HG03139 (cell line): ENCODE measurements around the gene COL9A3.
"Not testable (repeated sequence)": the region's sequence is repeated elsewhere in the genome, so short reads cannot be mapped to it uniquely, and the experiment has no call there.

Experiments
- ATAC-seq: cut with Tn5 transposase; IDR thresholded peaks from one replicate; pipeline ENCODE4 v1.9.1; 2021; ENCODE audit not compliant: unreplicated experiment

The COL9A3 gene

DNA sequence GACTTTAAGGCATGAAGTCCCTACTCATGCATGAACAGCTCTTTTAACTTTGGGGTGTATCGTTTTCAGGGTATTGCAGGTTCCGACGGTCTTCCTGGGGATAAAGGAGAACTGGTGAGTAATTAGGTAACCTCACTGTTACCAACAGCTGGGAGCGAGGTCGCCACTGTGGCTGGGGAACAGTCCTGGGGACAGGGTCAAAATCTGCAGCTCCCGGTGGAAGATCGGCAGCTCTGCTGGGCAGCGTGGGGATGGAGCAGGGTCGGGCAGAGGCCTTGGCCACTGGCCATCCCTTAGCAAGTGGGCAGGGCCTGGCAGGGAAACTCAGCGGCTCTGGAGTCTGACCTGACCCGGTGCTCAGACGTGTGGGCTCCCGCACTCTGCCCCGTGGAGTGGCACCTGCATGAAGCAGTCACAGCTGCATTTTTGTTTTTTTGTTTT, 16.1 kb downstream of the COL9A3 start:
- ATAC-seq: no peak

DNA sequence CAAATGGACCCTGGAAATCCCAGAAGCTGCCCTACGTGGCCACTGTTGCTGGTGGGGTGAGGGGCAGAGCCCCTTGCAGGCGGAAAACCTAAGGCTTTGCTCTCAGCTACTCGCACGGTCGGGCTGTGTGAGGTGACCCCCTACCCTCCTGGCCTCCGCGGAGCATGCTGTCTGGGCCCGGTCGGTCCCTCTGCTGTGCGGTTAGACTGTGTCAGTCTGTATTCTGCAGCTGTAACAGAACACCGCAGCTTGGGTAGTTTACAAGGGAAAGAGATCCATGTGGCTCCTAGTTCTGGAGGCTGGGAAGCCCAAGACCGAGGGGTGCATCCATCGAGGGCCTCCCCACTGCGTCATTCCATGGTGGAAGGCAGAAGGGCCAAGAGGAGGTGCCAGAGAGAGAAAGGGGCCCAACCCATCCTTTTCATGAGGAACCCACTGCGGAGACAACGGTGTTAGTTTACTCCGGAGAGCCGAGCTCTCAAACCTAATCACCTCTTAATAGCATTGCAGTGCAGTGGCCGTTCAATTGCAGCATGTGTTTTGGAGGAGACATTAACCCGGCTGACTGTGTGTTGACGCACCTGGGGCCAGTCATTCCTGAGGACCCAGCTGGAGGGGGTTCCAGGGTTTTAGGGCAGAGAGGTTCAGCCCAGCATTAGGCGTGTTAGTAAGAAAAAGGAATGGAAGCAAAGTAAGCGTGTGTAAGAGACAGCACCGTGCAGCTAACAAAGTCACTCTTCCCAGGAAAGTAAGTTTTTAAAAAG, 18.3 kb downstream of the COL9A3 start:
- ATAC-seq: no peak

DNA sequence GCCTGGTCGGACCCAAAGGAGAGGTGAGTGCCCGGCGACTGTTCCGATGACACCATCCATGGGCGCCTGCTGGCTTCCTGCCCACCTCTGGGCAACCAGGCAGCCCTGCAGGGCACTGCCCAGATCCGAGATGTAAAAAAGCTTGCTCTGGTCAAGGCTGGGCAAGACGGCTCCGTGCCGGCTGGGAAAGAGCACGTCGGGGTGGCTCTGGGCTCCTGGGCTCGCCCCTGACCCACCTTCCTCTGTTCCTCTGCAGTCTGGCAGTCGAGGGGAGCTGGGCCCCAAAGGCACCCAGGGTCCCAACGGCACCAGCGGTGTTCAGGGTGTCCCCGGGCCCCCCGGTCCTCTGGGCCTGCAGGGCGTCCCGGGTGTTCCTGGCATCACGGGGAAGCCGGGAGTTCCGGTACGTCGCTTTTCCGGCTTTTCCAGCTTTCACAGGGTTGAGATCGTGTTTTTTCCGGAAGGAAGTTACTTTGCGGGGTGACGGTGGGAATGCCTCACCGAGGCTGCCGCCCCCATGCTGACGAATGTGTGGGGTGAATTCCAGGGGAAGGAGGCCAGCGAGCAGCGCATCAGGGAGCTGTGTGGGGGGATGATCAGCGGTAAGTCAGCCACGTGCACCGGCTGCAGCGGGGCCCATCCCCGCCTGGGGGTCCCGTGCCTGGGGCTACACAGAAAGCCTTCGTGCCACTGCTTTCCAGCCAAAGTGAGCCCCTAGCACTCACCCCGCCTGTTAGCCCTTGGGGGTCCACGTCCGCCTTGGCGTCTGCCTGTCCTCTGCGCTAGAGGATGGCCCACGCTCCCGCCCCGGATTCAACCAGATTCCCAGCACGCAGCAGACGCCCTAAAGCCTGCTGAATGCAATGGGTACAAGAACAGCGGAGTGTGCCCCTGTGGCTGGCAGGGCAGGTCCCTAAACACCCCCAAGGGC, 19.3 kb downstream of the COL9A3 start:
- no peak for ATAC-seq

DNA sequence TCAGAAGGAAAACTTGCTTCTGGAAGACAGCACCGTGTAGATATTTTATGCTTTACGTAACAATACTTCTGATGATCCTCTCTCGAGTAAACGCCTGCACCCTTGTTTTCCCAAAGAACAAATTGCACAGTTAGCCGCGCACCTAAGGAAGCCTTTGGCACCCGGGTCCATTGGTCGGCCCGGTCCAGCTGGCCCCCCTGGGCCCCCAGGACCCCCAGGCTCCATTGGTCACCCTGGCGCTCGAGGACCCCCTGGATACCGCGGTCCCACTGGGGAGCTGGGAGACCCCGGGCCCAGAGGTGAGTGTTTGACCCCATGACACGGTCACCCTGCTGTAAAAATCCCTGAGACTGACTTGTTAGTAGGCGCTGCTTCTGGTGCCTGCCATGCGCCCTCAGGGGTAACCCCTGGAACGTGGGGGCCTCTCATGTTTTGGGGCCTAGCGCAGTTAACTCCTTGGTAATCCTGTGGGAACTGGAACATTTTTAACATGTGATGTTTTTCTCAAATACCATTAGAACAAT, 20.2 kb downstream of the COL9A3 start:
- ATAC-seq: no peak

DNA sequence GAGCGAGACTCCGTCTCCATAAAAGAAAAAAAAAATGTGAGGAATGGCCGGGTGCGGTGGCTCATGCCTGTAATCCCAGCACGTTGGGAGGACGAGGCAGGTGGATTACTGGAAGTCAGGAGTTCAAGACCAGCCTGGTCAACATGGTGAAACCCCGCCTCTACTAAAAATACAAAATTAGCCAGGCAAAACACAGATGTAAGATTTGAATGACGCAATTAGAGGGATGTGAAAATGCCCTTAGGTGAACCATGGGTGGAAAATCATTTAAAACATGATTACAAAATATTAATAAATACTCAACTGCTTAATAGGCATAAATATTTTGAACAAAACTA, 20.9 kb downstream of the COL9A3 start:
- no peak for ATAC-seq

DNA sequence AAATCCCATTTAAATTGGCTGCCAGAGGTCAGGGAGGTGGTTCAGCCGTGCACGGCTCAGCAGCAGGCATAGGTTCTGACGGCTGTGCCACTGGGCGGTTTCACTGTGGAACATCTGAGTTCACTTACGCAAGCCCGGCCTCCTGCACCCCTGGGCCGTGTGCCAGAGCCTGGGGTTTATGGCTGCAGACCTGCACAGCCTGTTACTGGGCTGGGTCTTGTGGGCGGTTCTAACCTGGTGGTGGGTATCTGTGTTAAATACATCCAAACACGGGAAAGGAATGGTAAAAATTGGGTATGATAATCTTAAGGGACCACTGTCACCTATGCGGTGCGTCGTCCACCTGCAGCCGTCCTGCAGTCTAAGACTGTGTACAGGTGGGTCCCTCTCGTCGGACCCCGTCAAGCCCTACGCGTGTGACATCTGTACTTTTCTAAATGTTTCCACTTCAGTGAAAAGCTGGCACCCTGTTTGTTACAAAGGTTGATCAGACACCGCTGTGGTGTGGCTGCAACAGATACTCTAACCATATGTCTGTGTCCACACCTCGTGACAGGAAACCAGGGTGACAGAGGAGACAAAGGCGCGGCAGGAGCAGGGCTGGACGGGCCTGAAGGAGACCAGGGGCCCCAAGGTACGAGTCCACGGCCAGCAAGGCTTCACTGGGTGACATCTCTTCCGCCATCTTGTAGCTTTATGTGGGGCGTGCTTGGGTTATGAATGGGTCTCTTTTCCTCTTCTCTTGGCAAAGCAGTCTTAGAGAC, 21.5 kb downstream of the COL9A3 start:
- ATAC-seq: no peak

DNA sequence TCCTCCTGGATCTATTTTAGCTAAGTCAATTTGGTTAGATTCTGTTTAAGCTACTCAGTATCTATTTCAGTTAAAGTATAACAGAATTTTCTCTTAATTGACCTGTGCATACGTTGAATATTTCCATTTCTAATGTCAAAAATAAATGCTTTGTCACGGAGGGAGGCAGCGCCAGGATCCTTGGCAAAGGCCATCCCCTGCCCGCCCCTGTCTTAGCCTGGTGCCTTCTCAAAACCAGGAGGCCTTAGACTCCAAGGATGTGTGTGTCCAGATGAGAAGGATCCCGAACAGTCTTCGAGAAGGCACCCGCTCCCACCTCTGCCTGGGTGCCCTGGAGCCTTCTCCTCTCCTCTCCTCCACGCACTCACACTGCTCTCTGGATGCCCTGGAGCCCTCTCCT, 22.4 kb downstream of the COL9A3 start:
- ATAC-seq: no peak

DNA sequence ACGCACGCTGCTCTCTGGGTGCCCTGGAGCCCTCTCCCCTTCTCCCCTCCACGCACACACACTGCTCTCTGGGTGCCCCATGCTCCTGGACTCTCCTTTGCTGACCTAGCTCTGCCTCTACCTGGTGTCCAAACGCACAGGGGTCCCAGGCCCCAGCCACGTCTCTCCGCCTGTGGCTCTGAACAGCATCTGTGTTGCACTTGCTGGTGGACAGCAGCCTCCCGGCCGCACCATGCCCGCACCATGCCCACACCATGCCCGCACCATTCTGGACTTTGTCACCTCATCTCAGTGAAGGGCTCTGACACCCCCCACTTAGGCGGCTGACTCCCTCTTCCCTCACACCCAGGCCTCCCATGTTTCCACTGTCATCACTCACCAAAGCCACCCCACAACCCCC, 23.0 kb downstream of the COL9A3 start:
- no peak for ATAC-seq

DNA sequence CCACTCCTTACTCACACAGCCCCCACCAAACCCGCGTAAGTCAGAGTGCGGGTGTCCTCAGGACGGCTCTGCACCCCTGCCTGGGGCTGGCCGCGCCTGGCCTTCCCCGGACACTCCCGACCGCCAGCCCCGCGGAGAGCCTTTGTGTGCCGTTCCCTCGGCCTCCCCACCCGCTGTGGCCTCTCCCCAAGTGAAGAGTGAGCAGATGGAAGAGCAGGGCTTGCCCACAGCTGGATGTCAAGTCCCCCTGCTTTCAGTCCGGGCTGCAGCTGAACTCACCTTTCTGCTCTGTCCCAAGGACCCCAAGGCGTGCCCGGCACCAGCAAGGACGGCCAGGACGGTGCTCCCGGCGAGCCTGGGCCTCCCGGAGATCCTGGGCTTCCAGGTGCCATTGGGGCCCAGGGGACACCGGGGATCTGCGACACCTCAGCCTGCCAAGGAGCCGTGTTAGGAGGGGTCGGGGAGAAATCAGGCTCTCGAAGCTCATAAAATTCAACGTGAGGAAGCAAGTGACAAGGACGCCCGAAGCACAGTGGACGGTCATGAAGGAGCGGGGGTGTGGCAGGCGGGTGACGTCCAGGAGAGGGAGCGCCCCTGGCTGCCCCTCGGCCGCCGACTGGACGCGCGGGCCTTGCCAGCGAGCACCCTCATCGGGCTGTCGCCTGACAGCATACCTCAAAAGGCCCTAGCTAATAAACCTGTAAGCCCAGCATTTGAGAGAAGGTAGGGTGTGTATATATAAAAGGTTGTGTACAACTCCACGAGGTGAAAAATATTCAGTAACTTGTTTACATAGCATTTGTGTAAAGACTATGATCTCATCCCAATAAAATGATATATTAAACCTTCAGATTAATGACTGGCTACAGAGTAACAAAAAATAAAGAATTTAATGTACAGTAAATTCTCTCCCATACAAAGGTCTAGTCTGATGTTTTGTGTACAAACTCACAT, 23.7 kb downstream of the COL9A3 start:
- no peak for ATAC-seq

DNA sequence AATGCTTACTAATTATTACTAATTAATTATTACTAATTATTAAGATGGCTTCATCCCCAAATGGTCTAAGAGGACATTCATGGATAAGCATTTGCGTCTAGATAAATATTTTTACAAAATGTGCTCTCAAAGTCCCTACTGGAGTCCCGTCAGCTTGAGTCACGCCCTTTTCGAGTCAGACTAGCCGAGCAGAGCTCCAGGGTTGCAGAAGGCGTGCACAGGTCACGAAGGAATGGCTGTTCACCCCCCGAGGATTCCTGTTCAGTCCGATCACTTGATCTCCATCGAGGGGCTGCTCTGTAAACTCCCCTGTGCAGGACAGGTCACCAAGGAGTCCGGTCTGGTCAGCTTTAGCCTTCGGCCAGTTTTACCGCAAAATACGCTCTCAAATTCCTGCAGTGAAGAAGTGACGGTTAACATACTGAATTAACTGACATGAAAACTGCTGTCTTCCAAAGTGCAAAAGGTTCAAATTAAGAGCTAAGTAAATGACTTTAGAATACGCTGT, 24.9 kb downstream of the COL9A3 start:
- ATAC-seq: no peak

DNA sequence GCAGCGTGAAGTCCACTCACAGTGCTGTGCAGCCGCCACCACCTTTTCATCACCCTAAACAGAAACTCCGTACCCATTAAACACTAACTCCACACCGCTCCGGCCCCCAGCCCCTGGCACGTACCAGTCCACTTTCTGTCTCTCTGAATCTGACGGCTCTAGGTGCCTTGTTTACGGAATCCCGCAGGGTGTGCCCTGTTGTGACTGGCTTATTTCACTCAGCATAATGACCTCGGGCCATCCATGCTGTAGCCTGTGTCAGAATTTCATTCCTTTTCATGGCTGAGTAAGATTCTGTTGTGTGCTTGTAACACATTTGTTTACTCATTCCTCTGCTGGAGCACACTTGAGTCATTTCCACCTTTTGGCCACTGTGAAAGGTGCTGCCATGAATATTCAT, 26.8 kb downstream of the COL9A3 start:
- ATAC-seq: no peak

DNA sequence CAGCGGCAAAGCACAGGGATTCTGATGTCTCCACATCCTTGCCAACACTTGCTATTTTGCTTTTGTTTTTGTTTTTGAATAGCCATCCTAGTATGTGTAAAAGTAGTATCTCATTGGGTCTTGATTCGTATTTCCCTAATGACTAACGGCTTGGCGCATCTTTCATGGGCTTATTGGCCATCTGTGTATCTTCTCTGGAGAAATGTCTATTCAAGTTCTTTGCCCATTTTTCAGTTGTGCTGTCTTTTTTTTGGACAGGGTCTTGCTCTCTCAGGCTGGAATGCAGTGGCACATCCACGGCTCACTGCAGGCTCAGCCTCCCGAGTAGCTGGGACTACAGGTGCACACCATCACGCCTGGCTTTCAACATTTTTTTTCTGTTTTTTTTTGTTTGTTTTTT, 27.3 kb downstream of the COL9A3 start:
- ATAC-seq: no peak

DNA sequence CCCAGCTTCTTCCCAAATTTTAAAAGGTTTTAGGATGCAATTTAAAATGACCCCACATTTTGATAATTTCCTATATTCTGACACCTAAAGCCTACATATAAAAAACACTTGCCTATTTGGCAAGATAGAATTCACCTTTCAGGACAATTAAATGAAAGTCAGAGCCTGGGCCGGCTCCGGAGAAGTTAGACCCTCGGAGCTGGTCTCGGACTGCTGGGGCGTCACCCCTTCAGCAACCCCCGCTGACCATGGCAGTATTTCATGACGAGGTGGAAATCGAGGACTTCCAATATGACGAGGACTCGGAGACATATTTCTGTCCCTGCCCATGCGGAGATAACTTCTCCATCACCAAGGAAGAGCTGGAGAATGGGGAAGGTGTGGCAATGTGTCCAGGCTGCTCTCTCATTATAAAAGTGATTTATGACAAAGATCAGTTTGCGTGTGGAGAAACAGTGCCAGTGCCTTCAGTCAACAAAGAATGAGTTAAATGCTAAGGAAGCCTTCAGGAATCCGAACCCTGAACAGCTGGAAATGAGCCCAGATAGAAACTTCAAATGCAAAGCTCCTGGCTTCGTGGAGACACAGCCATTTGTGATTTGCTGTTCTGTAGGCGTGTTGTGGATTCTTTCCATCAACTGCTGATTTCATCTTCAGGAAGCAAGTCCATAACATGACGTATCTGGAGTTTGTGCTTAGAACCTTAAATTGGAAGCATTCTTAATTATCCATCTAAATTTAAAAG, 28.7 kb downstream of the COL9A3 start:
- ATAC-seq: no peak

DNA sequence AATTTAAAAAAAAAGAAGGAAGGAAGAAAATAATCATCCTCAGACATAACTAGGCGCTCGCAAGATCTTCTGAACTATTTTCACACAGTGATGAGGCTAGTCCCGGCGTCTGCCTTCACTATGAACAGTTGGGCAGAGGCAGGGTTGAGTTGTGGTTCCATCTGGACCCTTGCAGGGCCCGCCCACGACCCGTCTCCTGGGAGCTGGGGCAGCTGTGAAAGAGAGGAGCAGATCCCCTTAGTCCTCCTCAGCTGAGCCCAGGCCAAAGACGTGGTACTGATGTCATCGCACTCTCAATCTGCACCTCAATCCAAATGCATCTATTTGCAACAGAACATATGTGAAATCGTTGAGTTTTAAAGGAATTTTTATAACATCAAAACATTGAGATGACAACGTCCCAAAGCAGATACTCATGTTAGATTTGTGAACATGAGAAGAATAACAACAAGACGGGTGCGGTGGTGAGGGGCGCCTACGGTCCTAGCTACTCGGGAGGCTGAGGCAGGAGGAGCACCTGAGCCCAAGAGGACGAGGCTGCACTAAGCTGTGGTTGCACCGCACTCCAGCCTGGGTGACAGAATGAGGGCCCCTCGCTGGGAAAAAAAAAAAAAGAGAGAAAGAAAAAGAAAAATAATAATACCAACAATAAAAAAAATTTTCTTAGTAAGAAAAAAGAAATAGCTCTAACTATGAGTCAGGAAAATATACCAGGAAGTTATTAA, 29.5 kb downstream of the COL9A3 start:
- no peak for ATAC-seq

DNA sequence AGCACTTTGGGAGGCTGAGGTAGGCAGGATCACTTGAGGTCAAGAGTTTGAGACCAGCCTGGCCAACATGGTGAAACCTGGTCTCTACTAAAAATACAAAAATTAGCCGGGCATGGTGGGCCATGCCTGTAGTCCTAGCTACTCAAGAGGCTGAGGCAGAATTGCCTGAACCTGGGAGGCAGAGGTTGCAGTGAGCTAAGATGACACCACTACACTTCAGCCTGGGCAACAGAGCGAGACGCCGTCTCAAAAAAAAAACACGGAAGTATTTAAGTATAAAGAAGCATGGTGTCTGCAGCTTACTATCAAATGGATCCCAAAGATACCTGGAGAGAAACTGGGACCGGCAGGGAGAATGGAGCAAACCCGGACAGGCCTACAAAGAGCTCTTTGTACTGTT, 32.1 kb downstream of the COL9A3 start:
- ATAC-seq: not testable (repeated sequence)

DNA sequence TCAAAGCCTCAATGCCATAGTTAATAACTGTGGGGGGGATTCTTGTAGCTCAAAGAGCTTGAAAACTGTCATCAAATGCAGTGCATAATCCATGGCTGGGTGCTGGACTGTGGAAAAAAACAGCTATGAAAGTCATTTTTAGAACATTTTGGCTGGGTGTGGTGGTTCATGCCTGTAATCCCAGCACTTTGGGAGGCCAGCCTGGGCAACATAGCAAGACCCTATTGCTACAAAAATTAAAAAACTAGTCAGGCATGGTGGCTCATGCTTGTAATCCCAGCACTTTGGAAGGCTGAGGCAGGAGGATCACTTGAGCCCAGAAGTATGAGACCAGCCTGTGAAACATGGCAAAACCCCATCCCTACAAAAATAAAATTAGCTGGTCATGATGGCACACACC, 32.6 kb downstream of the COL9A3 start:
- ATAC-seq: no peak

DNA sequence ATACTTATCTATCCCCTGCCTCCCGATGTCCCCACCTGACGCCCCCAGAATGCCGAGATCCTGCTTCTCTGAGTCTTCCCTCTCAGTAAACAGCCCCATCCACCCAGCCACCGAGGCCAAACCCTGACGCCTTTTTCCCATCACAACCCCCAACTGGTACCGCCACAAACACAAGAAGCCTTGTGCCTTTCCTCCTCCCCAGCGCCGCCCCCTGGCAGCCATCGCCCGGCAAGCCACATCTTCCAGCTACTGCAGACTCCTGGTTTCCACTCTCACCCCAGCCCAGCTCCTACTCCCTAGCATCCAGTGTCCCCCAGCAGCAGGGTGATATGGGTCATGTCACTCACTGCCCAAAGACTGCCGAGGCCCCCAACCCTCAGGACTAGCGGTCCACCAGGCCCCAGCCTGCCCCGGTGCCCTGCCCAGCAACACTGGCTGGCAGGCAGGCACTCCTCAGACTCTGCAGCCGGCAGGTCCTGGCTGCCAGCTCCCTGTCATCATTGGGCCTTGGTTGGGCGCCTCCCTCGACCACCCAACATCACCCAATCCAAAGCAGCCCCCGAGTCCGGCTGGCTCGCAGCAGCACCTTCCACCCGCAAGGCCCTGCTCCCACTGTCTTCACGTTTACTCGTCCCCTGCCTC, 33.6 kb downstream of the COL9A3 start:
- no peak for ATAC-seq

DNA sequence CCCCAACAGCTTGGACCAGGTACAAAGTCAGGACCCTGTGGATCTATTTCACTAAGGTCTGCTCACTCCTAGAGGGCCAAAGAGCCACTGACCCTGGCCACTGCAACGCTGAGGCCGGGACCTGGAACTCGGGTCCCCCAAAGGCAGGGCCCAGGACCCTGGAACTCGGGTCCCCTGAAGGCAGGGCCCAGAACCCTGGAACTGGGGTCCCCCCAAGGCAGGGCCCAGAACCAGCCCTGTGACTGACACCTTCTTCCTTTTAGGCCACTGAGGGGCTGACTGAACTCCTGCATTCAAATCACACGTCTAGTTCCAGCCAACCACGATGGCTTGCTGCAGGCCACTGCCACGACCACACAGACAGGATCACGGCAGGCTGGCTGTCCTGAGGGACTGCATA, 35.3 kb downstream of the COL9A3 start:
- ATAC-seq: no peak
